Endometrium (tissue), 2 donors: ENCODE measurements around the gene VWC2.
A peak's percentile ranks its signal among the peaks of the same experiment; 100 is the strongest.

Source experiments
- FAIRE-seq: peaks from 2 replicates; lab custom pipeline; 2012; peaks lifted over from hg19 to GRCh38; lab: Jason Lieb, UNC
- donor health status: control.
- donor health status: control.

VWC2 gene

GRCh38 chr7:49852619-49853462 is 79.4 kb downstream of the VWC2 start:
- FAIRE-seq, result peak; percentile 77

- FAIRE-seq, result no peak
These were observed 82.0 kb downstream of the VWC2 start for GRCh38 chr7:49855281-49855980.

- no peak for FAIRE-seq
These were observed 86.9 kb downstream of the VWC2 start for GRCh38 chr7:49860293-49860692.

- FAIRE-seq, result no peak
These were observed 92.8 kb downstream of the VWC2 start for GRCh38 chr7:49866076-49866735.

- FAIRE-seq, result no peak
These were observed 93.5 kb downstream of the VWC2 start for GRCh38 chr7:49866910-49867309.

GRCh38 chr7:49873420-49873819 is 100.0 kb downstream of the VWC2 start:
- FAIRE-seq, result no peak

- FAIRE-seq, result no peak
These were observed 101.9 kb downstream of the VWC2 start for GRCh38 chr7:49875336-49875735.

- no peak for FAIRE-seq
These were observed 102.8 kb downstream of the VWC2 start for GRCh38 chr7:49876202-49876601.

- no peak for FAIRE-seq
These were observed 104.7 kb downstream of the VWC2 start for GRCh38 chr7:49878089-49878488.

GRCh38 chr7:49878627-49879026 is 105.2 kb downstream of the VWC2 start:
- no peak for FAIRE-seq

GRCh38 chr7:49883933-49884332 is 110.5 kb downstream of the VWC2 start:
- no peak for FAIRE-seq

- FAIRE-seq, result no peak
These were observed 112.3 kb downstream of the VWC2 start for GRCh38 chr7:49885593-49886285.

GRCh38 chr7:49892481-49892880 is 119.0 kb downstream of the VWC2 start:
- no peak for FAIRE-seq

- no peak for FAIRE-seq
These were observed 119.7 kb downstream of the VWC2 start for GRCh38 chr7:49893131-49893530.

- FAIRE-seq, result no peak
These were observed 121.1 kb downstream of the VWC2 start for GRCh38 chr7:49894543-49894942.

- no peak for FAIRE-seq
These were observed 138.5 kb downstream of the VWC2 start for GRCh38 chr7:49911909-49912308.

GRCh38 chr7:49926720-49927119 is 153.3 kb downstream of the VWC2 start:
- no peak for FAIRE-seq

- FAIRE-seq, result no peak
These were observed 154.2 kb downstream of the VWC2 start for GRCh38 chr7:49927631-49928030.

GRCh38 chr7:49928787-49929186 is 155.3 kb downstream of the VWC2 start:
- FAIRE-seq, result no peak

GRCh38 chr7:49931627-49932026 is 158.2 kb downstream of the VWC2 start:
- no peak for FAIRE-seq

GRCh38 chr7:49937608-49938007 is 164.2 kb downstream of the VWC2 start:
- no peak for FAIRE-seq
